GM12801 (cell line): ENCODE data around the gene STK32C.

Experiments
- CTCF ChIP-seq: IDR thresholded peaks from one replicate; pipeline ENCODE4 v1.5.1; 2011; ENCODE audit warnings: control low read depth; ENCODE audit not compliant: insufficient read length; ENCODE audit errors: extremely low read depth

The STK32C gene

GRCh38 chr10:132265890-132266496 lies 41.8 kb downstream of the STK32C start:
- no peak for TF ChIP-seq CTCF

- TF ChIP-seq CTCF, result no peak
Observed at GRCh38 chr10:132264966-132265889, 42.5 kb downstream of the STK32C start.

- TF ChIP-seq CTCF, result no peak
Observed at GRCh38 chr10:132264306-132264950, 43.3 kb downstream of the STK32C start.

GRCh38 chr10:132263866-132264265 lies 43.9 kb downstream of the STK32C start:
- TF ChIP-seq CTCF, result no peak

- no peak for TF ChIP-seq CTCF
Observed at GRCh38 chr10:132259702-132260482, 47.9 kb downstream of the STK32C start.

- no peak for TF ChIP-seq CTCF
Observed at GRCh38 chr10:132258423-132258822, 49.3 kb downstream of the STK32C start.

- no peak for TF ChIP-seq CTCF
Observed at GRCh38 chr10:132257907-132258306, 49.8 kb downstream of the STK32C start.
